GM08714 (cell line): ENCODE results near the gene ARL5B.

ENCODE experiments used
- H3K4me3 ChIP-seq: fragments of 200-500 bp; sonication (Bioruptor generic); 2 replicates; pipeline ENCODE4 v1.5.1; 2014; ENCODE audit warnings: mild to moderate bottlenecking, low read length, inconsistent platforms
- ZNF274 ChIP-seq: IDR thresholded peaks from 2 replicates; pipeline ENCODE4 v1.6.1; 2012; ENCODE audit warnings: mild to moderate bottlenecking, low read depth, low read length

Gene ARL5B

DNA sequence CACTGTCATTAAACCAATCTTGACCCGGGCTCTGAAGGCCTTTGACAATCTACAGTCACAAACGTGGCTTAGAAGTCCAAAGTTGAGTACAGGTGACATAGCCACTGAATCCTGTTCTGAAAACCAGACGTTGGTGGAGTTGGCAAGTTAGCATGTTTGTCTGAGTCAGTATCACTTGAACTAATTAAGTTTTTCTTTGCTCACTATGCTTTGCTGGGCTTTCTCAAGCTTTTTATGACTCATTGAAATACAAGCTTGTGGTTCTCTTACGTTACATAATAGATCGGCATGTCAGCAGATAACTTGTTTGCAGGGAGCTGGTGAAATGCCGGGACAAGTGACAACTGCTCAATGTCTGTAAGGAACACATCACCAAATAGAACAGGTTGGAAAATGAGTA, 53.8 kb downstream of the ARL5B start:
- H3K4me3 ChIP-seq: no peak overlapping the region
- TF ChIP-seq ZNF274: no peak

DNA sequence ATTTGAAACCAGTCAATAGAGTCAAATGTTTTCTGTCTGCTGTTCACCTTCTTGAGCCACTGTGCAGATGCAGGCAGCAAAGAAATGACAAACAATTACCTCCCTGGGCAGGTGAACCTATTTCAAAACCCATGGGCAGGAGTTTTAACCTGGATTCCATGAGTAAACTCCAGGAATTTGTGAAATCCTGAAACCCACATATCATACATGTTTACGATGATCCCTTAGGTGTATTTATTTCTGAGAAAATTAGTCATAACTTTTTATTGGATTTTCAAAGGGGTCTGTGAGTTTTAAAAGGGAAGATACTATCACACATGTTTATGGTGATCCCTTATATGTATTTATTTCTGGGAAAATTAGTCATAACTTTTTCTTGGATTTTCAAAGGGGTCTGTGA, 59.8 kb downstream of the ARL5B start:
- TF ChIP-seq ZNF274: no peak
- no peak overlapping the region for H3K4me3 ChIP-seq

DNA sequence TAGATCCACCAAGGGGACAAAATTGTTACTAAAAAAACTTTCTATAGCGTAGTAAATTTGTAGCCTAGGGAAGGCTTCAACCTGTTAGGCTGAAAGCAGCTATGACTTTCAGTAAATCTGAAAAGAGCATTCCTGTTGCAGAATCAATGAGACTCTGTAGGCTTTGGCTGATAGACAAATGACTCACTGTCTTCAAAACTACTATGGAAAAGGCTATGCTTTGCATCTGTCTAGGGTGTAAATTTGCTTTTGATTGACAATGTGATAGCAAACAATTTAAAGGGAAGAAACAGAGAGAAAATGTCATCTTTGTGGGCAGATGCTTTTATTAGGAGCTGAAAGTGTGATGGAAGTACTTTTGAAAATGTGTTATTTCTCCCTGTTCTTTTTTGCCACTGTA, 60.6 kb downstream of the ARL5B start:
- H3K4me3 ChIP-seq: no peak overlapping the region
- no peak for TF ChIP-seq ZNF274

DNA sequence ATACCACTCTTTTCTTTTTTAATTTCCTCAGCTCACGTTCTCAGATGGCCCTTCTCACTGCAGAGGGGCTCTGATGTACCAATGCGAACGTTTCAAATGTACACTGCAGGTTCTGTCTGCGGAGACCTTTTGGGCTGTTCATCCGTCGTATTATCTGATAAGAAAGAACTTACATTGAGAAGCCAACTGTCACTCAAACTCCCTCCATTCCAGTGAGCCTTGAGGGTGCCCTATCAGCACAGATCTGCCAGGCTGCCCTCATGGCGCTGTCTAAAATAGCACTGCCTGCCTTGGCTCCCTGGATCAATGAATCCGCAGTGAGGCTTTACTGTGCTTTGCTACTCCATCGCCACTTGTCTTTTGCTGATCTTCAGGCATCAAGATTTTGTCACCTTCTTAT, 61.8 kb downstream of the ARL5B start:
- TF ChIP-seq ZNF274: no peak
- no peak overlapping the region for H3K4me3 ChIP-seq

DNA sequence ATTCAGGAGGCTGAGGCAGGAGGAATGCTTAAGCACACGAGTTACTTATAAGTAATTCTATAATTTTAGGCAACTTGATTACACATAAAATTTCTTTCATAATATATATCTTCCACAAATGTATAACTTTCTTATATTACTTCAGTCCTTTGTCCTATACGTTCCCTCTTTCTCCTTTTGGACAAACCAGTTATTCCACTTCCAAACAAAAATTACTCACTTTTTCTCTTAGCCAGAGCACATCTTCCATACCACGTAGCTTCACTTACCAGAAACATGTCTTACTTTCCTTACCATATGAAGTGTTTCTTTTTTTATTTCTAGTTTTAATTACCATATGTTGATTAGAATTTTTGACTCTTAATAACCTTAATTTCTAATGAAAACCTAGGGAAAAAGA, 64.6 kb downstream of the ARL5B start:
- TF ChIP-seq ZNF274: no peak

More for the DNA sequence above, 64.6 kb downstream of the ARL5B start:
- no peak overlapping the region for H3K4me3 ChIP-seq
